CD14-positive monocyte (primary cell): ENCODE results near the gene HES2. TPM values are rescaled to one million over a fixed set of nuclear protein-coding genes. Genes with fewer than 3 reads are reported as not detected.
"Not testable (repeated sequence)": the region's sequence is repeated elsewhere in the genome, so short reads cannot be mapped to it uniquely, and the experiment has no call there.

ENCODE experiments used
- DNase-seq, 3 donors: peaks; one replicate each; pipeline ENCODE4 v3.0.0-alpha.2; 2011 to 2022
- H2AFZ ChIP-seq: 2 replicates; pipeline ENCODE4 v1.6.0; 2012; ENCODE audit warnings: mild to moderate bottlenecking, low read depth, low read length, inconsistent platforms; ENCODE audit not compliant: insufficient read depth, poor library complexity, severe bottlenecking
- H3K27ac ChIP-seq, 2 donors: 1 replicate in 1 of 2; 2 replicates in 1 of 2; pipeline ENCODE4 v1.5.1; 2012 to 2013; ENCODE audit warnings: low read length in 2 of 2, control low read depth in 1 of 2, inconsistent platforms in 1 of 2, low read depth in 1 of 2, mild to moderate bottlenecking in 1 of 2
- H3K27me3 ChIP-seq, 2 donors: one replicate each; pipeline versions ENCODE4 v1.6.0 to v1.6.1; 2011 to 2013; ENCODE audit warnings: low read length in 2 of 2; ENCODE audit not compliant: control insufficient read depth in 2 of 2, insufficient read depth in 2 of 2
- H3K36me3 ChIP-seq, 2 donors: replicated peaks in 1 of 2; 1 replicate in 1 of 2; 2 replicates in 1 of 2; pipeline versions ENCODE4 v1.5.1 to v1.6.1; 2012 to 2013; ENCODE audit warnings: low read length in 2 of 2, control low read depth in 1 of 2, inconsistent platforms in 1 of 2, mild to moderate bottlenecking in 1 of 2; ENCODE audit not compliant: insufficient read depth in 2 of 2, control insufficient read depth in 1 of 2
- H3K4me1 ChIP-seq, 2 donors: 1 replicate in 1 of 2; 2 replicates in 1 of 2; pipeline versions ENCODE4 v1.5.1 to v1.6.1; 2012 to 2013; ENCODE audit warnings: low read length in 2 of 2, control low read depth in 1 of 2, inconsistent platforms in 1 of 2, mild to moderate bottlenecking in 1 of 2, moderate library complexity in 1 of 2; ENCODE audit not compliant: insufficient read depth in 2 of 2, control insufficient read depth in 1 of 2
- H3K4me2 ChIP-seq: replicated peaks from 2 replicates; pipeline ENCODE3; 2012; ENCODE audit warnings: low read length, moderate library complexity, mild to moderate bottlenecking; ENCODE audit not compliant: poor library complexity, severe bottlenecking; ENCODE audit errors: extremely low read depth
- H3K4me3 ChIP-seq, 3 experiments: fragments of 200-600 bp in 1 of 3; sonication (generic) in 1 of 3; replicated peaks in 1 of 3; 1 replicate in 2 of 3; 2 replicates in 1 of 3; pipeline ENCODE4 v1.5.1; 2011 to 2013; ENCODE audit warnings: low read length in 3 of 3, mild to moderate bottlenecking in 3 of 3, control low read depth in 2 of 3, low read depth in 2 of 3, inconsistent platforms in 1 of 3, moderate library complexity in 1 of 3
- H3K79me2 ChIP-seq: 2 replicates; pipeline ENCODE4 v1.6.0; 2012; ENCODE audit warnings: mild to moderate bottlenecking, control low read depth, inconsistent platforms, low read length, moderate library complexity; ENCODE audit not compliant: insufficient read depth
- H3K9ac ChIP-seq: 2 replicates; pipeline ENCODE4 v1.6.0; 2017; ENCODE audit warnings: low read length, mild to moderate bottlenecking; ENCODE audit not compliant: insufficient read depth, poor library complexity, severe bottlenecking
- H3K9me3 ChIP-seq, 2 donors: replicated peaks in 1 of 2; 1 replicate in 1 of 2; 2 replicates in 1 of 2; pipeline versions ENCODE4 v1.5.1 to v1.6.1; 2012 to 2013; ENCODE audit warnings: low read length in 2 of 2, control low read depth in 1 of 2; ENCODE audit not compliant: control insufficient read depth in 1 of 2, insufficient read depth in 1 of 2
- H4K20me1 ChIP-seq: 2 replicates; pipeline ENCODE4 v1.6.0; 2012; ENCODE audit warnings: mild to moderate bottlenecking, low read length, control low read depth, moderate library complexity; ENCODE audit not compliant: insufficient read depth
- H3K27ac Mint-ChIP-seq, 7 donors: one replicate each; pipeline ENCODE4 v1.8.0; 2020; ENCODE audit warnings: mild to moderate bottlenecking in 7 of 7, mixed read lengths in 7 of 7, moderate library complexity in 6 of 7, inconsistent platforms in 2 of 7
- H3K27me3 Mint-ChIP-seq, 3 donors: one replicate each; pipeline ENCODE4 v1.8.0; 2021 to 2022; ENCODE audit warnings: low read depth in 3 of 3, mild to moderate bottlenecking in 3 of 3, mixed read lengths in 3 of 3, moderate library complexity in 3 of 3, inconsistent platforms in 1 of 3
- H3K36me3 Mint-ChIP-seq, 2 donors: one replicate each; pipeline ENCODE4 v1.8.0; 2020; ENCODE audit warnings: mixed read lengths in 2 of 2, inconsistent platforms in 1 of 2, mild to moderate bottlenecking in 1 of 2
- H3K4me1 Mint-ChIP-seq: one replicate; pipeline ENCODE4 v1.8.0; 2020; ENCODE audit warnings: mild to moderate bottlenecking, mixed read lengths
- H3K4me3 Mint-ChIP-seq, 2 donors: one replicate each; pipeline ENCODE4 v1.8.0; 2020; ENCODE audit warnings: mild to moderate bottlenecking in 2 of 2, mixed read lengths in 2 of 2, moderate library complexity in 1 of 2
- H3K9me3 Mint-ChIP-seq, 7 donors: one replicate each; pipeline ENCODE4 v1.8.0; 2020 to 2022; ENCODE audit warnings: mixed read lengths in 7 of 7, mild to moderate bottlenecking in 6 of 7, moderate library complexity in 6 of 7, inconsistent platforms in 2 of 7
- CTCF ChIP-seq: fragments of 200-600 bp; IDR thresholded peaks from one replicate; pipeline ENCODE4 v1.8.0; 2022; ENCODE audit warnings: antibody characterized with exemption, mild to moderate bottlenecking
- WGBS: methylation state at CpG from one replicate; pipeline ENCODE4 v1.1.5; 2013; ENCODE audit warnings: missing lambda C conversion rate; ENCODE audit not compliant: insufficient coverage; 5-methylcytosine and 5-hydroxymethylcytosine counted together
- intact Hi-C, 2 donors: fragments of 100-400 bp; cut with micrococcal nuclease; formaldehyde crosslinking; loops; one replicate each; pipeline versions ENCODE4 v1.15.0 to v1.15.1; 2023
- polyA plus RNA-seq, 3 donors: library from polyadenylated mRNA; depleted of rRNA in 1 of 3; unstranded in 2 of 3; stranded (reverse) in 1 of 3; fragments of 300-500 nt in 2 of 3; fragments of >200 nt in 1 of 3; fragmentation: Illumina TruSeq in 2 of 3; gene quantifications; 1 replicate in 2 of 3; 2 replicates in 1 of 3; pipeline ENCODE4 v1.2.3, GENCODE V29; 2012 to 2021

The HES2 gene
- polyA plus RNA-seq, 3 donors, result not detected

GRCh38 chr1:6435129-6435528 lies 15.4 kb upstream of the HES2 start:
- Histone ChIP-seq H3K79me2 (no peaks in the 10 kb centered on the region), H3K4me1 (peaks cover 0 to 3% of the 10 kb centered on the region in 2 donors), H3K4me3 (no peak overlapping the region), H2AFZ (no peak overlapping the region), H3K9me3 (no peaks in the 10 kb centered on the region), H3K9ac (no peak overlapping the region), H3K27me3 (peaks cover 2 to 14% of the 10 kb centered on the region in 2 donors), H3K4me2 (no peak overlapping the region), H4K20me1 (no peaks in the 10 kb centered on the region), H3K36me3 (no peaks in the 10 kb centered on the region), H3K27ac (no peak overlapping the region)
- no peak for DNase-seq
- 90% methylated on average over 7 of the region's 15 CpGs for WGBS
- peaks cover 3% of the 10 kb centered on the region for H3K4me1 Mint-ChIP-seq
- H3K27me3 Mint-ChIP-seq, result peaks cover 22 to 46% (median 22%) of the 10 kb centered on the region in 3 donors
- no peak for TF ChIP-seq CTCF
- H3K36me3 Mint-ChIP-seq, result no peaks in the 10 kb centered on the region
- peaks cover 0 to 5% (median 0%) of the 10 kb centered on the region in 7 donors for H3K9me3 Mint-ChIP-seq
- intact Hi-C loops, result no loop called here
- H3K4me3 Mint-ChIP-seq, result no peak overlapping the region
- no peak overlapping the region for H3K27ac Mint-ChIP-seq

- Histone ChIP-seq H3K36me3 (no peaks in the 10 kb centered on the region), H4K20me1 (no peaks in the 10 kb centered on the region), H3K79me2 (no peaks in the 10 kb centered on the region), H3K27ac (no peak overlapping the region), H3K4me1 (no peaks in the 10 kb centered on the region), H3K27me3 (peaks cover 2 to 8% of the 10 kb centered on the region in 2 donors), H3K9me3 (no peaks in the 10 kb centered on the region), H3K9ac (no peak overlapping the region), H2AFZ (no peak overlapping the region), H3K4me3 (no peak overlapping the region), H3K4me2 (no peak overlapping the region)
- WGBS, result 100% methylated on average over 1 of the region's 5 CpGs
- intact Hi-C loops, result no loop called here
- DNase-seq, result no peak
- Mint-ChIP-seq H3K4me3 (no peak overlapping the region), H3K9me3 (no peaks in the 10 kb centered on the region), H3K27ac (no peak overlapping the region), H3K27me3 (peaks cover 16 to 46% (median 19%) of the 10 kb centered on the region in 3 donors), H3K36me3 (no peaks in the 10 kb centered on the region), H3K4me1 (peaks cover under 1% of the 10 kb centered on the region)
- TF ChIP-seq CTCF, result no peak
Observed at GRCh38 chr1:6434186-6434585, 14.5 kb upstream of the HES2 start.

GRCh38 chr1:6431645-6432579 lies 12.2 kb upstream of the HES2 start:
- H2AFZ ChIP-seq, H3K79me2 ChIP-seq, H3K4me1 ChIP-seq, H3K36me3 ChIP-seq, H3K4me3 Mint-ChIP-seq, H3K9ac ChIP-seq, H3K4me3 ChIP-seq, H3K27ac Mint-ChIP-seq, H3K27me3 ChIP-seq, intact Hi-C loops, DNase-seq, H3K27ac ChIP-seq, H4K20me1 ChIP-seq, H3K9me3 Mint-ChIP-seq, H3K4me2 ChIP-seq, H3K4me1 Mint-ChIP-seq, H3K36me3 Mint-ChIP-seq, H3K9me3 ChIP-seq: not testable (repeated sequence)
- WGBS, result 69% methylated on average over 9 of the region's 13 CpGs
- H3K27me3 Mint-ChIP-seq, result peaks cover 14 to 38% (median 20%) of the 10 kb centered on the region in 3 donors
